ENCODE measurements around the gene MIOX.

MIOX gene

DNA sequence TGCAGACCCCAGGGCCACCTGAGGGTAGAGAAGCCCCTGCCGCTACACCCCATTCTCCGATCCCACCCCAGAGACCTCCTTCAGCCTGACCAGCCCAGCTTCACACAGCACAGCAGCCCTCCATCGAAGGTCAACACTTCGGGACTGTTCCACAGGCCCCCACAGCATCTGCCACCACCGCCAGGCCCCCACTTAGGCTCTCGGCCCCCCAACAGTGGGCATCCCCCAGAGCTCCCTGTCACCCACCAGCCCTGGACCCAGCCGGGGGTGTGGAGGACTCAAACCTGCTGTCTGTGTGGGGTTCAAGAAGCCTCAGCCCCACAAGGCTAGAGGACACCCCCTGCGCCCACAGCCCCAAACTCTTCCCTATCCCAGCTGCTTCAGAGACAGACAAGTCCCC is 18.0 kb upstream of the MIOX start:
- TF ChIP-seq, protein P1, sequence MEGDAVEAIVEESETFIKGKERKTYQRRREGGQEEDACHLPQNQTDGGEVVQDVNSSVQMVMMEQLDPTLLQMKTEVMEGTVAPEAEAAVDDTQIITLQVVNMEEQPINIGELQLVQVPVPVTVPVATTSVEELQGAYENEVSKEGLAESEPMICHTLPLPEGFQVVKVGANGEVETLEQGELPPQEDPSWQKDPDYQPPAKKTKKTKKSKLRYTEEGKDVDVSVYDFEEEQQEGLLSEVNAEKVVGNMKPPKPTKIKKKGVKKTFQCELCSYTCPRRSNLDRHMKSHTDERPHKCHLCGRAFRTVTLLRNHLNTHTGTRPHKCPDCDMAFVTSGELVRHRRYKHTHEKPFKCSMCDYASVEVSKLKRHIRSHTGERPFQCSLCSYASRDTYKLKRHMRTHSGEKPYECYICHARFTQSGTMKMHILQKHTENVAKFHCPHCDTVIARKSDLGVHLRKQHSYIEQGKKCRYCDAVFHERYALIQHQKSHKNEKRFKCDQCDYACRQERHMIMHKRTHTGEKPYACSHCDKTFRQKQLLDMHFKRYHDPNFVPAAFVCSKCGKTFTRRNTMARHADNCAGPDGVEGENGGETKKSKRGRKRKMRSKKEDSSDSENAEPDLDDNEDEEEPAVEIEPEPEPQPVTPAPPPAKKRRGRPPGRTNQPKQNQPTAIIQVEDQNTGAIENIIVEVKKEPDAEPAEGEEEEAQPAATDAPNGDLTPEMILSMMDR (IDR thresholded peaks at IDR 0.05; ENCODE audit: low read depth, low read length) = no peak
- no peak overlapping the region for H3K4me3 ChIP-seq (replicated peaks in 1 of 2; ENCODE audit: low read depth in 2 of 2, low read length in 2 of 2)
- no peak for DNase-seq (ENCODE audit: low read depth in 2 of 2)

DNA sequence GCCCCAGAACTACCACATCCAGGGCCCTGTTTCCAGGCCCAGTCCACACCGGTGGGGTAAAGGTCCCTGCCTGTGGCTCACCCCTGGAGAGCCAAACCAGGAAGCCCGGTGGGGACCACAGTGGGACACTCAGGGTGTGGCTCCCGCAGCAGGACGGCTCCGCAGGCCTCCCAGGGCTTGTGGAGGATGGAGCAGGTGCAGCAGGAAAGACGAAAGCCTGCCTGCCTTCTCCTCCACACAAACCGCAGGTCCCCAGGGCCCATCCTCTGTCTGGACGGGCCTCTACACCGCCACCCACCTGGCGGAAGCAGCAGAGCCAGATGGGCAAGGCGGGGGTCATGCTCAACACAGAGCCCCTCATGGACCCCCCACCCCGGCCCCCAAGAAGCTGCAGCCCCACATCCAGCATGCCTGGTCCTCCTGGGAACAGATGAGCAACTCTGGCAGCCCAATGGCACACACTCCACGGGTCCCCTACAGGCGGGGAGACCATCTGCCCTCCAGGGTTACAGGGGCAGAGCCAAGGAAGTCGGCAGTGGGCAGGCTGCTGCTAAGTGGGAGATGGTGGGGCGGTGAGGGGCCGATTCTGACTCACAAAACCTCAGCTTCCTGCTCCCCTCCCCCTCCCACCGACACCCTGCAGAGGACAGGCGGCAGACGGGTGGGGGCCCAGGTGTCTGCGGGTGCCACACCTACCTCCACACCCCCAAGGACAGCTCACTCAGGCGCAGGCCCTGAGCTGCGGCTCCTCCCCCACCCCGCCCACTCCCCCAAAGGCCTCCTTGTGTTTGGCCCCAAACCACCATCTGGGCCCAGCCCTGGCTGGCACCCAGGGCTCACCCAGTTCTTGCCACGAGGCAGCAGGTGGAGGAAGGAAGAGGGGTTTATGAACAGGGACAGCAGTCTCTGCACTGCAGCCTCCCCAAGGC is 17.0 kb upstream of the MIOX start:
- DNase-seq (ENCODE audit: low read depth in 2 of 2) = peak; percentile 16 to 21
- TF ChIP-seq, protein P1 (IDR thresholded peaks at IDR 0.05; ENCODE audit: low read depth, low read length) = no peak
- H3K4me3 ChIP-seq (replicated peaks in 1 of 2; ENCODE audit: low read depth in 2 of 2, low read length in 2 of 2) = no peak overlapping the region

DNA sequence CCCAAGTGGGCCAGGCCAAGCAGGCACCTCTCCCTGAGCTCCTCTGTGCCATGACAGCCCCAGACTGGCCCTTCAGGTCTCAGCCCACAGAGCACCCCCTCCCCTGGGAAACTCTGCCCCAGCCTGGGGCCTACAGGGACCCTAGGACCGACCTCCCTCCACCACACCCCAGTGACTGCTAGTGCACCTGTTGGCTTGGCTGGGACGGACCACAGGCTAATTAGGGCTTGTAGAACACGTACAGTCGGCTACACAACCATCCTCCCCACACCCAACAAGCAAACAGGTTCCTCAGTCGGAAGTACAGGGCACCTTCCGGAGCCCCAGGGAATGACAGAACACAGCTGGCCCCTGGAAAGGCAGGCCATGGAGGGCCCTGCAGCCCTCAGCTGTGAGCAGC is 16.2 kb upstream of the MIOX start:
- TF ChIP-seq, protein P1 (IDR thresholded peaks at IDR 0.05; ENCODE audit: low read depth, low read length) = no peak
- H3K4me3 ChIP-seq (replicated peaks in 1 of 2; ENCODE audit: low read depth in 2 of 2, low read length in 2 of 2) = no peak overlapping the region
- no peak for DNase-seq (ENCODE audit: low read depth in 2 of 2)

DNA sequence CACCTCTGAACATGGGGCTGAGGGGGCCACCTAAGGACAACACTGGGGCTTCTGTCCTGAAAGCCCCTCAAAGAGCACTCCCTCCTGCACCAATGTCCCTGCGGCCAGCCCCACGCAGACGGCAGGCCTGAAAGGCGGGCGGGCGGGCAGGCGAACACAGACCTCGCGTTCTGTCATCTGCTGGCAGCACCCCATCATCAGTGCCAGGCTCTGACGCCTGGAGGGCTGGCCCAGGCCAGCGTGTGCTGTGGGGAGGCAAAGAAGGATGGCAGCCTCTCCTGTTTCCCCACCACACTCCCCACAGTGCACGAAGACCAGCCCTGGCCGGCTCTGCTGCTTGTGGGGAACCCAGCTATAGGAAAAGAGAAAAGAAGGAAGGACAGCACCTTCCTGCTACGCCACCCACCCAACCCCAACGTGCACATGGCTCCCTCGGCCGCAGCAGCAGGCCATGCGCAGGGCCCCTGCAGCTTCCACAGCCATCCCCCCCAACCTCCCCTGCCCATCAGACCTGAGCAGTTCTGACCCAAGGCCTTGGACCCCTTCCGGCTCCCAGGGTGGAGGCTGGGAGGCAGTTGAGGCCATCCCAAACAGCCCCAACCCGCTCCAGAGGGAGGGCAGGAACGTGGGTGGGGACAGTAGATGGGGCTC is 15.3 kb upstream of the MIOX start:
- no peak overlapping the region for H3K4me3 ChIP-seq (replicated peaks in 1 of 2; ENCODE audit: low read depth in 2 of 2, low read length in 2 of 2)
- DNase-seq (ENCODE audit: low read depth in 2 of 2) = no peak
- TF ChIP-seq, protein P1 (IDR thresholded peaks at IDR 0.05; ENCODE audit: low read depth, low read length) = no peak

DNA sequence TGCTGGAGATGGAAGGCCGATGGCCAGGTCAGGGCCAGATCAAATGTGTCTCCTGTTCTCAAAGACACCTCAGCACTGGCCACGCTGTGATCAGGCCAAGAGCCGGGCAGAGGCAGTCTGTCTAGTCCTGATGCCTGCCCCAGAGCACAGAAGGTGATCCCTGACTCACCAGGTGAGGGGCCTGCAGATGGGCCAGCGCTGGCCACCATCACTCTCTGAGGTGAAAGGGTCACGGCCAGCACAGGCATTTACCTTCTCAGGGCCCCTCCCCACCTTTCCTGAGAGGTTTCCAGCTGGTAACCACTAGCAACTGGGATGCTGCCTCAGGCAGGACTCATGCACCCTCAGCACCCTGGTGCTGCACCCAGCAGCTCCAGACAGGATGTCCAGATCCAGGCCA is 14.7 kb upstream of the MIOX start:
- H3K4me3 ChIP-seq (replicated peaks in 1 of 2; ENCODE audit: low read depth in 2 of 2, low read length in 2 of 2) = no peak overlapping the region
- DNase-seq (ENCODE audit: low read depth in 2 of 2) = no peak
- TF ChIP-seq, protein P1 (IDR thresholded peaks at IDR 0.05; ENCODE audit: low read depth, low read length) = no peak

DNA sequence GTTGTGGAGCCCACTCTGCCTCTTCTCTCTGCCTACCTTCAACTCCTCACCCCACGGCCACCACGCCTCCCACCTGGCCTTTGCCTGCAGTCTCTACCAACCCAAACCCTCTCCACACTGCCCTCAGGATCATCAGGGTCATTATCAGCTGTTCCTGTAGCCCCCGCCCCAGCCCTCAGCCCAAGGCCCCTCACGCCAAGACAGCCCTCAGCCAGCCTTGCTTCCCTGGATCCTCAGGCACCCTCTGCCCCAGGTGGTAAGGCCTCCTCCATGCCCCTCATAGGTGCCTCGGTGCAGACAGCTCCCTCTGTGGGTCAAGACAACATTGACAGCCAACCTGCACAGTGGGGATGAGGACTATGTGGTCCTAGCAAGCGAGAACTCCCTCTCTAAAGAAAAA is 13.6 kb upstream of the MIOX start:
- no peak for DNase-seq (ENCODE audit: low read depth in 2 of 2)
- H3K4me3 ChIP-seq (replicated peaks in 1 of 2; ENCODE audit: low read depth in 2 of 2, low read length in 2 of 2) = no peak overlapping the region
- TF ChIP-seq, protein P1 (IDR thresholded peaks at IDR 0.05; ENCODE audit: low read depth, low read length) = peak; percentile 31

All from cardiac fibroblast (primary cell).